Measurements from ENCODE around the gene SHISAL1. TPM values are rescaled to one million over a fixed set of nuclear protein-coding genes. Genes with fewer than 3 reads are reported as not detected.

The SHISAL1 gene
- total and polyA plus RNA-seq, 2 donors (not counting 3 experiments of a cell fraction or from before 2014, with no cell fraction given) = 0.01 to 0.07 TPM

GRCh38 chr22:44330188-44330743, 17.5 kb upstream of the SHISAL1 start:
- FAIRE-seq = no peak

GRCh38 chr22:44329179-44329796, 16.5 kb upstream of the SHISAL1 start:
- Histone ChIP-seq H3K36me3 (ENCODE audit: control insufficient read depth in 2 of 2, extremely low read depth in 1 of 2, insufficient read depth in 2 of 2, low read length in 2 of 2) (no peaks in the 10 kb centered on the region), H2AFZ (ENCODE audit: low read depth, low read length) (no peak overlapping the region), H3K4me1 (ENCODE audit: control insufficient read depth, extremely low read depth, insufficient read depth, low read length) (no peaks in the 10 kb centered on the region), H3K79me2 (ENCODE audit: control insufficient read depth, insufficient read depth, low read length) (no peaks in the 10 kb centered on the region), H3K4me2 (ENCODE audit: insufficient read depth, low read length) (no peak overlapping the region), H3K9ac (replicated peaks; ENCODE audit: extremely low read depth, insufficient read depth, low read length) (no peak overlapping the region), H3K27ac (ENCODE audit: insufficient read depth, low read depth, low read length) (no peak overlapping the region), H3K27me3 (ENCODE audit: control insufficient read depth in 2 of 2, insufficient read depth in 2 of 2, low read length in 2 of 2) (peaks cover 29 to 30% of the 10 kb centered on the region in 2 experiments), H3K9me3 (replicated peaks; ENCODE audit: control insufficient read depth, insufficient read depth, low read length) (no peaks in the 10 kb centered on the region), H3K4me3 (replicated peaks in 1 of 3; ENCODE audit: insufficient read depth in 1 of 3, low read depth in 1 of 3, low read length in 3 of 3) (no peak overlapping the region), H4K20me1 (replicated peaks; ENCODE audit: control insufficient read depth, extremely low read depth, insufficient read depth, low read length) (no peaks in the 10 kb centered on the region), H3K9me1 (replicated peaks; ENCODE audit: control insufficient read depth, extremely low read depth, insufficient read depth, low read length) (no peaks in the 10 kb centered on the region)
- intact Hi-C loops (cut with micrococcal nuclease) = loop anchor here (5.0 kb wide), 1 partner anchor 337 kb away; no protein-coding TSS in a partner anchor
- TF ChIP-seq FOS (IDR thresholded peaks at IDR 0.05; ENCODE audit: borderline replicate concordance, insufficient read depth, low read length) (no peak), JUN (IDR thresholded peaks at IDR 0.05; ENCODE audit: borderline replicate concordance, insufficient read depth, insufficient read length, low read depth) (no peak), GATA2 (IDR thresholded peaks at IDR 0.05; ENCODE audit: insufficient read depth, insufficient read length, low read depth, low read length) (no peak), EZH2 (IDR thresholded peaks at IDR 0.05; ENCODE audit: borderline replicate concordance, low read depth, low read length, severe bottlenecking) (no peak), POLR2A (IDR thresholded peaks at IDR 0.05; ENCODE audit: low read depth, low read length) (no peak), CTCF (IDR thresholded peaks at IDR 0.05; ENCODE audit: extremely low read depth in 1 of 2, insufficient read depth in 1 of 2, low read depth in 1 of 2, low read length in 2 of 2) (no peak), MYC (IDR thresholded peaks at IDR 0.05; ENCODE audit: low read depth, low read length) (no peak), MAX (IDR thresholded peaks at IDR 0.05; ENCODE audit: insufficient read depth, insufficient read length) (no peak), POLR2AphosphoS5 (IDR thresholded peaks at IDR 0.05; ENCODE audit: insufficient read depth, low read depth, low read length) (no peak)
- no TSS peak for BruUV-seq (replicated peaks)
- dilution Hi-C loops (cut with MboI; ENCODE audit: extremely low pct_ligation_motif_present, low sequenced_read_pairs) = no loop called here
- ChIA-PET CTCF (interaction anchor here (0.5 to 1.4 kb wide), 2 partner anchors 13 to 168 kb away, joined by 3 read pairs; no protein-coding TSS in a partner anchor), POLR2A (no interaction called here)
- DNase-seq (ENCODE audit: low read depth, low spot score) (no peak), FAIRE-seq (no peak)

More at GRCh38 chr22:44330188-44330743, 17.5 kb upstream of the SHISAL1 start:
- peaks cover 29% of the 10 kb centered on the region in 2 experiments for H3K27me3 ChIP-seq (ENCODE audit: control insufficient read depth in 2 of 2, insufficient read depth in 2 of 2, low read length in 2 of 2)
- intact Hi-C loops (cut with micrococcal nuclease) = no loop called here
- H3K4me1 ChIP-seq (ENCODE audit: control insufficient read depth, extremely low read depth, insufficient read depth, low read length) = no peaks in the 10 kb centered on the region
- no peaks in the 10 kb centered on the region for H3K9me1 ChIP-seq (replicated peaks; ENCODE audit: control insufficient read depth, extremely low read depth, insufficient read depth, low read length)
- H3K9me3 ChIP-seq (replicated peaks; ENCODE audit: control insufficient read depth, insufficient read depth, low read length) = no peaks in the 10 kb centered on the region
- TF ChIP-seq EZH2 (IDR thresholded peaks at IDR 0.05; ENCODE audit: borderline replicate concordance, low read depth, low read length, severe bottlenecking) = peak; percentile 87
- TF ChIP-seq JUN (IDR thresholded peaks at IDR 0.05; ENCODE audit: borderline replicate concordance, insufficient read depth, insufficient read length, low read depth) = no peak
- H3K36me3 ChIP-seq (ENCODE audit: control insufficient read depth in 2 of 2, extremely low read depth in 1 of 2, insufficient read depth in 2 of 2, low read length in 2 of 2) = no peaks in the 10 kb centered on the region
- POLR2A ChIA-PET = no interaction called here
- CTCF ChIA-PET = interaction anchor here (1.4 kb wide), 1 partner anchor 14 kb away, joined by 3 read pairs; no protein-coding TSS in a partner anchor
- no TSS peak for BruUV-seq (replicated peaks)
- H3K79me2 ChIP-seq (ENCODE audit: control insufficient read depth, insufficient read depth, low read length) = no peaks in the 10 kb centered on the region
- no peak overlapping the region for H3K27ac ChIP-seq (ENCODE audit: insufficient read depth, low read depth, low read length)
- no peak overlapping the region for H3K4me3 ChIP-seq (replicated peaks in 1 of 3; ENCODE audit: insufficient read depth in 1 of 3, low read depth in 1 of 3, low read length in 3 of 3)
- no peak overlapping the region for H2AFZ ChIP-seq (ENCODE audit: low read depth, low read length)
- dilution Hi-C loops (cut with MboI; ENCODE audit: extremely low pct_ligation_motif_present, low sequenced_read_pairs) = no loop called here
- no peak overlapping the region for H3K4me2 ChIP-seq (ENCODE audit: insufficient read depth, low read length)
- no peaks in the 10 kb centered on the region for H4K20me1 ChIP-seq (replicated peaks; ENCODE audit: control insufficient read depth, extremely low read depth, insufficient read depth, low read length)
- H3K9ac ChIP-seq (replicated peaks; ENCODE audit: extremely low read depth, insufficient read depth, low read length) = no peak overlapping the region
- DNase-seq (ENCODE audit: low read depth, low spot score) = no peak
